Measurements from ENCODE around the gene NEU3.

NEU3 gene

GRCh38 chr11:75035256-75035655 is 46.5 kb downstream of the NEU3 start:
- Histone ChIP-seq H3K36me3 (replicated peaks; ENCODE audit: insufficient read depth, low read length) (no peaks in the 10 kb centered on the region), H3K4me1 (ENCODE audit: low read length) (peaks cover 12% of the 10 kb centered on the region), H3K27ac (ENCODE audit: low read length) (no peak overlapping the region), H3K4me3 (ENCODE audit: low read length) (no peak overlapping the region), H2AFZ (ENCODE audit: low read length) (0 out of 2 replicates have a peak overlapping the region, but pooled peaks have one; percentile 33), H4K20me1 (ENCODE audit: insufficient read depth, low read length) (no peaks in the 10 kb centered on the region), H3F3A (ENCODE audit: insufficient read depth, low read length) (no peaks in the 10 kb centered on the region), H3K9me2 (replicated peaks; ENCODE audit: insufficient read depth, low read length) (no peaks in the 10 kb centered on the region), H3K79me2 (ENCODE audit: low read length) (no peaks in the 10 kb centered on the region), H3K9me3 (replicated peaks; ENCODE audit: insufficient read depth, low read length) (no peaks in the 10 kb centered on the region), H3K9ac (ENCODE audit: low read length) (no peak overlapping the region), H3K4me2 (ENCODE audit: low read depth, low read length) (peak overlapping the region; percentile 47), H3K27me3 (replicated peaks; ENCODE audit: insufficient read depth, low read length) (no peaks in the 10 kb centered on the region)
- peak; percentile 24 for DNase-seq
- TF ChIP-seq EZH2phosphoT487 (IDR thresholded peaks at IDR 0.05; ENCODE audit: low read length) (no peak), EZH2 (optimal IDR thresholded peaks at IDR 0.05; ENCODE audit: low read depth, low read length) (no peak)
- TF ChIP-seq, protein P1, sequence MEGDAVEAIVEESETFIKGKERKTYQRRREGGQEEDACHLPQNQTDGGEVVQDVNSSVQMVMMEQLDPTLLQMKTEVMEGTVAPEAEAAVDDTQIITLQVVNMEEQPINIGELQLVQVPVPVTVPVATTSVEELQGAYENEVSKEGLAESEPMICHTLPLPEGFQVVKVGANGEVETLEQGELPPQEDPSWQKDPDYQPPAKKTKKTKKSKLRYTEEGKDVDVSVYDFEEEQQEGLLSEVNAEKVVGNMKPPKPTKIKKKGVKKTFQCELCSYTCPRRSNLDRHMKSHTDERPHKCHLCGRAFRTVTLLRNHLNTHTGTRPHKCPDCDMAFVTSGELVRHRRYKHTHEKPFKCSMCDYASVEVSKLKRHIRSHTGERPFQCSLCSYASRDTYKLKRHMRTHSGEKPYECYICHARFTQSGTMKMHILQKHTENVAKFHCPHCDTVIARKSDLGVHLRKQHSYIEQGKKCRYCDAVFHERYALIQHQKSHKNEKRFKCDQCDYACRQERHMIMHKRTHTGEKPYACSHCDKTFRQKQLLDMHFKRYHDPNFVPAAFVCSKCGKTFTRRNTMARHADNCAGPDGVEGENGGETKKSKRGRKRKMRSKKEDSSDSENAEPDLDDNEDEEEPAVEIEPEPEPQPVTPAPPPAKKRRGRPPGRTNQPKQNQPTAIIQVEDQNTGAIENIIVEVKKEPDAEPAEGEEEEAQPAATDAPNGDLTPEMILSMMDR (IDR thresholded peaks at IDR 0.05; ENCODE audit: low read length), result no peak

- Histone ChIP-seq H3K27me3 (replicated peaks; ENCODE audit: insufficient read depth, low read length) (no peaks in the 10 kb centered on the region), H3K27ac (ENCODE audit: low read length) (no peak overlapping the region; the same call in 1 of the 2 replicates), H3K4me1 (ENCODE audit: low read length) (peaks cover 12% of the 10 kb centered on the region), H4K20me1 (ENCODE audit: insufficient read depth, low read length) (no peaks in the 10 kb centered on the region), H3F3A (ENCODE audit: insufficient read depth, low read length) (no peaks in the 10 kb centered on the region), H3K9ac (ENCODE audit: low read length) (no peak overlapping the region), H3K4me3 (ENCODE audit: low read length) (no peak overlapping the region), H3K9me2 (replicated peaks; ENCODE audit: insufficient read depth, low read length) (no peaks in the 10 kb centered on the region), H3K9me3 (replicated peaks; ENCODE audit: insufficient read depth, low read length) (no peaks in the 10 kb centered on the region), H3K36me3 (replicated peaks; ENCODE audit: insufficient read depth, low read length) (no peaks in the 10 kb centered on the region), H3K79me2 (ENCODE audit: low read length) (no peaks in the 10 kb centered on the region), H2AFZ (ENCODE audit: low read length) (no peak overlapping the region), H3K4me2 (ENCODE audit: low read depth, low read length) (no peak overlapping the region)
- no peak for TF ChIP-seq EZH2phosphoT487 (IDR thresholded peaks at IDR 0.05; ENCODE audit: low read length)
- no peak for TF ChIP-seq EZH2 (optimal IDR thresholded peaks at IDR 0.05; ENCODE audit: low read depth, low read length)
- TF ChIP-seq, protein P1 (IDR thresholded peaks at IDR 0.05; ENCODE audit: low read length), result no peak
- DNase-seq, result peak; percentile 14
These were observed 47.3 kb downstream of the NEU3 start for GRCh38 chr11:75035911-75036565.

DNA sequence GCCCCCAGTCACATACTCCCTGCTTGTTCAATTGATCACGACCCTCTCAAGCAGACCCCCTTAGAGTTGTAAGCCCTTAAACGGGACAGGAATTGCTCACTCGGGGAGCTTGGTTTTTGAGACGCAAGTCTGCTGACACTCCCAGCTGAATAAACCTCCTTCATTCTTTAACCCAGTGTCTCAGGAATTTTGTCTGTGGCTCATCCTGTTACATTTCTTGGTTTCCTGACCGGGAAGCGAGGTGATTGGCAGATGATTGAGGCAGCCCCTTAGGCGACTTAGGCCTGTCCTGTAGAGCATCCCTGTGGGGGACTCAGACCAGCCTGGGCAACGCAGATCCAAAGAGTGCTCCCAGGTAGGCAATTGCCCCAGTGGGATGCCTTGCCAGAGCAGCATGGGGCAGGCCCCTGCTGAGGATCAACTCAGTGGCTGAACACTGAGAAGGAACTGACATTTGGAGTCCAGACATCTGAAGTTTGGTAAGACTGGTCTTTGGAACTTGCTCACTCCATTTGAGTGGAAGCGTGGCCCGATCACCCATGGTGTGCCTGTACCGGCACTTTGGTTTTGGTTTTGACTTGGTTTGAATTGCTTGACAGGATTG is 51.5 kb downstream of the NEU3 start:
- Histone ChIP-seq H3F3A (ENCODE audit: insufficient read depth, low read length) (no peaks in the 10 kb centered on the region), H3K79me2 (ENCODE audit: low read length) (no peaks in the 10 kb centered on the region), H3K4me1 (ENCODE audit: low read length) (peaks cover 11% of the 10 kb centered on the region), H4K20me1 (ENCODE audit: insufficient read depth, low read length) (no peaks in the 10 kb centered on the region), H3K27ac (ENCODE audit: low read length) (no peak overlapping the region), H3K4me2 (ENCODE audit: low read depth, low read length) (no peak overlapping the region), H3K9ac (ENCODE audit: low read length) (no peak overlapping the region), H3K9me3 (replicated peaks; ENCODE audit: insufficient read depth, low read length) (no peaks in the 10 kb centered on the region), H3K4me3 (ENCODE audit: low read length) (no peak overlapping the region), H3K27me3 (replicated peaks; ENCODE audit: insufficient read depth, low read length) (no peaks in the 10 kb centered on the region), H3K36me3 (replicated peaks; ENCODE audit: insufficient read depth, low read length) (no peaks in the 10 kb centered on the region), H3K9me2 (replicated peaks; ENCODE audit: insufficient read depth, low read length) (no peaks in the 10 kb centered on the region), H2AFZ (ENCODE audit: low read length) (no peak overlapping the region)
- TF ChIP-seq EZH2 (optimal IDR thresholded peaks at IDR 0.05; ENCODE audit: low read depth, low read length) (no peak), EZH2phosphoT487 (IDR thresholded peaks at IDR 0.05; ENCODE audit: low read length) (no peak)
- TF ChIP-seq, protein P1 (IDR thresholded peaks at IDR 0.05; ENCODE audit: low read length), result no peak
- no peak for DNase-seq
